ENCODE measurements around the gene AIMP1.

Gene AIMP1

GRCh38 chr4:106315968-106316772 is at the start of gene AIMP1, which contains the start of gene TBCK:
Gene AIMP1 (plus strand): TSS chr4:106316550. CDS start chr4:106325010, 8,460 bp downstream.
Gene TBCK (minus strand): TSS chr4:106316209. CDS start chr4:106308960, 7,249 bp downstream.
- DNase-seq: peak; percentile 63 to 97 (median 86)

DNA sequence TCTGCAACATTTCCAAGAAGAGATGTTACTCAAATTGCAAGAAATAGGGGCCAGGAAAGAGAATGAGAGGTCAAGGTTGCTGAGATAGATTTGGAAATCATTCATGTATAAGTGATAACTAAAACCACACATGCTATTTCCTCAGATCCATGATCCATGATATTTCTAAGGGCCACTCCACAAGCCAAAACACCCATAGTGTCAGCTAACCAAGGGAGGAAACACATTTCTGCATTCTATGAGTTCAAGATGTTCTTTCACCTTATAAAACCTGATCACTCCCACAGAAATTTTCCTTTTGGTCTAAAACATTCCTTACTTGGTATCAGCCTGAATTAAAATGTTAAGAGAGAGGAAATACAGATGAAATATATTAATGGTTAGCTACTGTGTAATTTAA is 47.6 kb upstream of the AIMP1 start:
- DNase-seq: no peak

- no peak for DNase-seq
Measured at GRCh38 chr4:106269711-106270110, 46.6 kb upstream of the AIMP1 start.

DNA sequence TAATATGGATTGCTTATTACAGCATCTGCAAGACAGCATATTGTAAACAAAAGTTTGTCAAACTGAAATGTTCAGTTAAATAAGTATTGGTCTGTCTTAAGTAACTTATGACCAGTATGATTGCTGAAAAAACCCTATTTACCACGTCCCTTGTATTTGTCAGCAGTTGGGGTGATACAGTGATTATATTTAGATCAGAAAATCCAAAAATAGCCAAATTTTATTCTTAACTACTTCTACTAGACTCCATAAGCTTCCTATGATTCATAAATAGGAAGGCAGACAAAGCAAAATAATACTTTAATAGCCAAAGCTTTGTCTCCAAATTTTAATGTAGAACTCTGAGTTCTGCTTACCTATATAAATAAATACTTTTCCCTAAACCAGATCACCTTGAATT is 45.6 kb upstream of the AIMP1 start:
- no peak for DNase-seq

DNA sequence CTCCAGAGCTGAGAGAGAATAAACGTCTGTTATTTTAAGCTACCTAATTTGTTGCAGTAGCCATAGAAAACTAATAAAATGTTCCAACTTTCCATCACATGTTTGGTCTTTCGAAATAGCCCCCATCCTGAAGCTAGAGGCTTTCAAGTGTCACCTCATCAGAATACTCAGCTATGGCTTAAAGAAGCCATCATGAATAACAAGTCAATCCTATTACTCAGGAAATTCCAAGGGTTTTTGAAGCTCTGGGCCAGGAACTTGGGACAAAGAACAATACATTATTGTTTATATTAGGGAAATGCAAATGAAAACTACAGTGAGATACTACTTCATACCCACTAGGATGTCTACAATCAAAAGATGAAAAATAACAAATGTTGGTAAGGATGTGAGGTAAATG is 42.5 kb upstream of the AIMP1 start:
- no peak for DNase-seq

GRCh38 chr4:106277140-106277675 is 39.1 kb upstream of the AIMP1 start:
- no peak for DNase-seq

GRCh38 chr4:106284227-106284626 is 32.1 kb upstream of the AIMP1 start:
- no peak for DNase-seq

- DNase-seq: no peak
Measured at GRCh38 chr4:106286611-106287010, 29.7 kb upstream of the AIMP1 start.

DNA sequence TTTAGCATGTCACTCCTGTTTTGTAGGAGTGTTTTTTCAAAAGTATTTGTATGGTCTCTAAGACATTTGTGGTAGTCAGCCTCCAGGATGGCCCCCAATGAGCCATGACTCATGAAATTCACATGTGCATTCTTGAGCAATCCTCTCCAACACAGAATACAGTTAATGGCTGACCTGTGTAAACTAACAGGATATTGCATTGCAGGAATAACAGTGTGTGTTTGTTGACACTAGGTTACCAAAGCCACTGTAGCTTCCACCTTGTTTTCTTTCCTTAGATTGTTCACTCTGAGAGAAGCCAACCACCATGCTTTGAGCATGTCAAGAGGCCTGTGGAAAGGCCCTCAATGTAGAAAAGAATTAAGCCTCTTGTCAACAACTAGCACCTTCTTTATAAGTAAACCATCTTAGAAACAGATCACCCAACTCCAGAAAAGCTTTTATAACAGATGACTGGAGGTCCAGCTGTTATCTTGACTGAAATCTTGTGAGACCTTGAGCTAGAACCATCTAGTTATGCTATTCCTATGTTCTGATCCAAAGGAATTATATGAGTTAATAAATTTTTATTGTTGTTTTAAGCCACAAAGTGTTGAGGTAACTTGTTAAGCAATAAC is 28.9 kb upstream of the AIMP1 start:
- no peak for DNase-seq

DNA sequence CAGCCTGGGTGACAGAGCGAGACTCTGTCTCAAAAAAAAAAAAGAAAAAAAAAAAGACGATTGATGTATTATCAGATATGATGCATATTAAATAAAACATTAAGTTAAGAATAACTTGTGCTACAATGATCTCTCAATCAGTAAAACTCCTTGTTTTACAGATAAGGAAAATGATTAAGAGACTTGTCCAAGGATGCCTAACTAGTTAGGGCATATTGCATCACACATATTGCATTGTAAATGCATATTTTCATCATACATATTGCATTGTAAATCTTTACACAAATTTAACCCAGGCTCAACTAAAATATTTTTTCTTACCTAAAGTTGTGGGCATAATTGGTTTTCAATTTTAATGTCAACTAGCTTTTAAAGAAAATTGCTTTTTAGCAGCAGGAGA is 26.6 kb upstream of the AIMP1 start:
- DNase-seq: no peak

- no peak for DNase-seq
Measured at GRCh38 chr4:106291678-106292077, 24.7 kb upstream of the AIMP1 start.

- no peak for DNase-seq
Measured at GRCh38 chr4:106294062-106294461, 22.3 kb upstream of the AIMP1 start.

DNA sequence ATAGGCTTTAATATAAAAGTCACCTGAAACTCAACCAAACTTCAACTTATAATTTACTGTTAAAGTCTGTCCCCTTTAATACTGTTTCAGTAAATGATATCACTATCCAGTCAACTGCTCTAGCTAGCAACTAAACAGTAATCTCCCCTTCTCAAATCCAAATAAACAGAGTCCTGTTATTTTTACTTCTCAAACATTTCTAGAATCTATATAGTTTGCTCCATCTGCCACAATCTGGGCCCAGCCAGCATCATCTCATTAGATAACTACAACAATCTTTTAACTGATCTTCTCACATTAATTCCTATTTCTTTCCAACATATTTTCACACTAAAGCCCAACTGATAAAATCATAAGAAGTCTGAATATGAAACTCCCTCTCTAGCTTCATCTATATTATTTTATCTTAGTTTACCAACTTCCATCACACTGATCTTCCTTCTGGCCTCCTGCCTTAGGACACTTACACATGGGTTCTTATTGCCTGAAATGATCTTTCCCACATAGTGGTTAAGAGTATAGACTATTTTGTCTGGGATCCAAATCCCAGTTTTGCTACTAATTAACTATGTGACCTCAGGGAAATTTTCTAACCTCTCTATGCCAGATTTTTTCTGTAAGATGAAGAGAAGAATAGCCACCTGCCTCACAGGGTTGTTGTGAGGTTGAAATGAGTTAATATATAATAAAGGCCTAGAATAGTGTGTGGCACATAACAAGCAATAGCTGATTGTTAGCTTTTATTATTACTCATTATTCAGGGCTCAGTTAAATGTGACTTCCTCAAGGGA is 18.9 kb upstream of the AIMP1 start:
- no peak for DNase-seq

DNA sequence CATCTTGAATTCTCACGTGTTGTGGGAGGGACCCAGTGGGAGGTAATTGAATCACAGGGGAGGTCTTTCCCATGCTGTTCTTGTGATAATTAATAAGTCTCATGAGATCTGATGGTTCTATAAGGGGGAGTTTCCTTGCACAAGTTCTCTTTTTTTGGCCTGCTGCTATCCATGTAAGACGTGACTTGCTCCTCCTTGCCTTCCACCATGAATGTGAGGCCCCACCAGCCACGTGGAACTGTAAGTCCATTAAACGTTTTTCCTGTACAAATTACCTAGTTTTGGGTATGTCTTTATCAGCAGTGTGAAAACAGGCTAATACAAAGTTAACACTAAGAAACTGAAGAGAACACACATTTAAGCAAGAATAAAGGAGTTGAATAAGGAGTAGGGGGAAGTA is 16.4 kb upstream of the AIMP1 start:
- no peak for DNase-seq

DNA sequence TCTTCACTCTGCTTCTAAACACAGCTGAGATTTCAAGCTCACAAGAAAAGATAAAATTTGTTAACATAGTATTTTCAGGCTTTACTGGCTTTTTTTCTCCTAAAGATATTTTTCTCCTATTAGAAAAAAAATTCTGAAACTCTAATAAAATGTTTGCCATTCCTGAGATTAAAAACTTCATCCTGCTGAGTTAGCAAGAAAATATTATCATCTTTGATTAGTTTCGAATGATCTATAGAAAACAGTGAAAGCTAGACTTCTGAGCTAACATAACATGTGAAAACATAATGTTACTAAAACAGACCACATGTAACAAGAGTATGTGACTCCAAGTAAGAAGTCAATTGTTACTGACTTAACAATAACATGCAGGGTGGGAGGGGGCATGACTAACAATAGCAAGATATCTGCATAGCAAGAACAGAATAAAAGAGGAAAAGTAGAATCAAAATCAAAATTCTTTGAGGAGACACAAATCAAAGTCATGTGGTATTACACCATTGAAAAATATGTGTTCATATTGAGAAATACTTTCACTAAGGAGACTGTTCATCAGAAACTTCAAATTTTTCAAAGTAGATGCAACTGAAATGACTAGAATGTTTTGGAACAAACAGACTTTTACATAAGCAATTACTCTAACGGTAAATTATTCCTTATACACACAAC is 14.8 kb upstream of the AIMP1 start:
- DNase-seq: no peak

- DNase-seq: no peak
Measured at GRCh38 chr4:106302062-106302438, 14.3 kb upstream of the AIMP1 start.

DNA sequence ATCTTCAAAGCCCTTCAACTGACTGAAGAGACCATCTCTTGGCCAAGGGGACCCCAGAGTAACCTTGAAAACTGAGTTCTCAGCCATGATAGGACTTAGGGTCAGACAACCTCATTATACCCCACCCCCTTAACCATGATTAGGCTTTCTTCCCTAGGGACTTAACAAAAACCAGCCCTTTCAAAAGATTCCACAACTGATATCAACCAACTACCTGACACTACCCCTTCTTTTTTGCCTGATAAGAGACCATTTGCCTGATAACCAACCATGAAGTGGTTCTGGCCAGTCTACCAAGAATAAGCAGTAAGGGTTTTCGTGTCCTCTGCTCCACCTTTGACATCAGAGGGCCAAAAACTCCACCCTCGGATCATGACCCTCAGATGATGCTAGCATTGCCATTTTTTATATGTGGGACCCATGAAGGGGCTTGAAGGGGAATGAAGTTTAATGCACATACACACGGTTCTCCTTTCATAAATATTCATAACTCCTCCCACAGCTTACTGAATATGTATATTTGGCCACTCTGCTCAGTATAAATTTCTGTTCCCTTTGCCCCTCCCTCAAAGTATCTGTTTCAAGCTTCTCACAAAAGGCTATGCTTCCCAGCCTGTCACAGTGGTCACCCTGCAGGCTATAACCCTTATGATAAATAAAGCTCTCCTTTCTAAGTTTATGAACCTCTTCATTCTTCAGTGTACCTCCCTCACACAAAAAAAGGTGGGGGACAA is 12.6 kb upstream of the AIMP1 start:
- DNase-seq: no peak

DNA sequence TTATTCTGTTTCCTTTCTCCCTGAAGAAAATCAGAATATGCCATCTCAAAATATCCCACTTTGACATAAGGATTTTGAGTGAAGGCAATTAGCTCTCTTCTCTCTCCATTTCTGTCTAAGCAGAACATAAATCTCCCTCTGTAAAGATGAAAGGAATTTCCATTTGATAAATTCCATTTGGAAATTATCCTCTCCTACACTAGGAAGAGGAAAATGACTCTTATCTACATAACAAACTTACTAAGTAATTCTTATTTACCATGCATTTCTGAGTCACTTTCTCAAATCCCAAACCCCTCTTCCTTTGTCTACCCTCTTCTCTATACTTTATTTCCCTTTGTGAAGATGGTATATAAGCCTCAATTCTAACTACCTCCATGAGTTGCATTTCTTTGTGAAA is 11.7 kb upstream of the AIMP1 start:
- DNase-seq: no peak

- DNase-seq: no peak
Measured at GRCh38 chr4:106305435-106306055, 10.8 kb upstream of the AIMP1 start.

- DNase-seq: no peak
Measured at GRCh38 chr4:106306561-106306960, 9.8 kb upstream of the AIMP1 start.

Measured in amygdala (tissue), 56 donors.